Nephron progenitor cell (in vitro differentiated cells): ENCODE measurements around the gene RADIL.

ENCODE experiments used
- DNase-seq: peaks from one replicate; pipeline ENCODE4 v3.0.0; 2021
- H3K27ac Mint-ChIP-seq: 2 replicates; pipeline ENCODE4 v1.8.0; 2021; ENCODE audit warnings: mild to moderate bottlenecking, moderate library complexity, mixed read lengths
- H3K27me3 Mint-ChIP-seq: 2 replicates; pipeline ENCODE4 v1.8.0; 2021; ENCODE audit warnings: mild to moderate bottlenecking, low read depth, mixed read lengths; ENCODE audit not compliant: poor library complexity
- H3K36me3 Mint-ChIP-seq: 2 replicates; pipeline ENCODE4 v1.8.0; 2021; ENCODE audit warnings: low read depth, mixed read lengths
- H3K4me1 Mint-ChIP-seq: 2 replicates; pipeline ENCODE4 v1.8.0; 2021; ENCODE audit warnings: mixed read lengths
- H3K4me3 Mint-ChIP-seq: 2 replicates; pipeline ENCODE4 v1.8.0; 2021; ENCODE audit warnings: mild to moderate bottlenecking, moderate library complexity, mixed read lengths
- H3K9me3 Mint-ChIP-seq: 2 replicates; pipeline ENCODE4 v1.8.0; 2021; ENCODE audit warnings: mild to moderate bottlenecking, moderate library complexity, mixed read lengths
- CTCF ChIP-seq: fragments of 200-600 bp; sonication (generic); IDR thresholded peaks from 2 replicates; pipeline ENCODE4 v1.5.0; 2021; ENCODE audit warnings: antibody characterized with exemption

RADIL gene

GRCh38 chr7:4886671-4887070 is 3.2 kb upstream of the RADIL start:
- Mint-ChIP-seq H3K27ac (no peak overlapping the region), H3K4me1 (peaks cover 11% of the 10 kb centered on the region), H3K9me3 (no peaks in the 10 kb centered on the region), H3K4me3 (no peak overlapping the region), H3K36me3 (no peaks in the 10 kb centered on the region), H3K27me3 (peaks cover 34% of the 10 kb centered on the region)
- TF ChIP-seq CTCF: no peak
- no peak for DNase-seq

GRCh38 chr7:4885317-4885807 is 1.8 kb upstream of the RADIL start:
- H3K4me1 Mint-ChIP-seq: peaks cover 17% of the 10 kb centered on the region
- no peak overlapping the region for H3K27ac Mint-ChIP-seq
- no peaks in the 10 kb centered on the region for H3K9me3 Mint-ChIP-seq
- H3K36me3 Mint-ChIP-seq: no peaks in the 10 kb centered on the region
- no peak for DNase-seq
- no peak for TF ChIP-seq CTCF
- peaks cover 29% of the 10 kb centered on the region for H3K27me3 Mint-ChIP-seq
- H3K4me3 Mint-ChIP-seq: no peak overlapping the region

GRCh38 chr7:4884164-4884563 is 648 bp upstream of the RADIL start:
- Mint-ChIP-seq H3K4me1 (peaks cover 29% of the 10 kb centered on the region), H3K4me3 (no peak overlapping the region), H3K27me3 (peaks cover 22% of the 10 kb centered on the region), H3K36me3 (no peaks in the 10 kb centered on the region), H3K9me3 (no peaks in the 10 kb centered on the region), H3K27ac (no peak overlapping the region)
- DNase-seq: no peak
- TF ChIP-seq CTCF: no peak

GRCh38 chr7:4883033-4883371 is 514 bp downstream of the RADIL start:
- no peak for DNase-seq
- Mint-ChIP-seq H3K9me3 (no peaks in the 10 kb centered on the region), H3K4me1 (peaks cover 35% of the 10 kb centered on the region), H3K27me3 (peaks cover 21% of the 10 kb centered on the region), H3K27ac (peak overlapping the region; percentile 70), H3K36me3 (peaks cover 1% of the 10 kb centered on the region), H3K4me3 (peak overlapping the region; percentile 85)
- TF ChIP-seq CTCF: no peak

GRCh38 chr7:4882169-4883032 is 1.1 kb downstream of the RADIL start:
- Mint-ChIP-seq H3K36me3 (peaks cover 7% of the 10 kb centered on the region), H3K4me3 (peak overlapping the region; percentile 85), H3K4me1 (peaks cover 35% of the 10 kb centered on the region), H3K9me3 (no peaks in the 10 kb centered on the region), H3K27me3 (peaks cover 21% of the 10 kb centered on the region), H3K27ac (peak overlapping the region; percentile 70)
- peak; percentile 54 for DNase-seq
- TF ChIP-seq CTCF: no peak

- Mint-ChIP-seq H3K27me3 (peaks cover 8% of the 10 kb centered on the region), H3K4me1 (peaks cover 35% of the 10 kb centered on the region), H3K36me3 (peaks cover 17% of the 10 kb centered on the region), H3K4me3 (peak overlapping the region; percentile 59), H3K27ac (peak overlapping the region; percentile 95), H3K9me3 (no peaks in the 10 kb centered on the region)
- TF ChIP-seq CTCF: no peak
- DNase-seq: no peak
These were observed 3.3 kb downstream of the RADIL start for GRCh38 chr7:4880218-4880617.
